Activated T-cell treated with anti-CD3 and anti-CD28 coated beads for 1 hour (primary cell): Measurements from ENCODE around the gene SLC24A3.
"Not testable (repeated sequence)": the region's sequence is repeated elsewhere in the genome, so short reads cannot be mapped to it uniquely, and the experiment has no call there.

ENCODE experiments used
- DNase-seq: peaks from one replicate; pipeline ENCODE4 v3.0.0-alpha.2; 2020; ENCODE audit warnings: low read depth

Gene SLC24A3

GRCh38 chr20:19631410-19631809 lies 419.0 kb downstream of the SLC24A3 start:
- DNase-seq: no peak

- DNase-seq: no peak
These were observed 421.5 kb downstream of the SLC24A3 start for GRCh38 chr20:19633985-19634384.

- not testable (repeated sequence) for DNase-seq
These were observed 427.1 kb downstream of the SLC24A3 start for GRCh38 chr20:19639471-19640045.

GRCh38 chr20:19642860-19643259 lies 430.4 kb downstream of the SLC24A3 start:
- no peak for DNase-seq

- DNase-seq: no peak
These were observed 431.6 kb downstream of the SLC24A3 start for GRCh38 chr20:19644085-19644484.

- no peak for DNase-seq
These were observed 434.5 kb downstream of the SLC24A3 start for GRCh38 chr20:19646963-19647362.

- DNase-seq: no peak
These were observed 435.6 kb downstream of the SLC24A3 start for GRCh38 chr20:19648024-19648423.

GRCh38 chr20:19649041-19649440 lies 436.6 kb downstream of the SLC24A3 start:
- DNase-seq: no peak

GRCh38 chr20:19652591-19653026 lies 440.2 kb downstream of the SLC24A3 start:
- DNase-seq: no peak

- no peak for DNase-seq
These were observed 440.9 kb downstream of the SLC24A3 start for GRCh38 chr20:19653327-19653726.

GRCh38 chr20:19654921-19655320 lies 442.5 kb downstream of the SLC24A3 start:
- DNase-seq: no peak

- DNase-seq: no peak
These were observed 445.7 kb downstream of the SLC24A3 start for GRCh38 chr20:19658137-19658536.

GRCh38 chr20:19659448-19659847 lies 447.0 kb downstream of the SLC24A3 start:
- DNase-seq: no peak

GRCh38 chr20:19660808-19661378 lies 448.5 kb downstream of the SLC24A3 start:
- DNase-seq: no peak

GRCh38 chr20:19661717-19662636 lies 449.5 kb downstream of the SLC24A3 start:
- DNase-seq: no peak

- DNase-seq: no peak
These were observed 450.2 kb downstream of the SLC24A3 start for GRCh38 chr20:19662637-19662995.

GRCh38 chr20:19668418-19668817 lies 456.0 kb downstream of the SLC24A3 start:
- no peak for DNase-seq

- no peak for DNase-seq
These were observed 458.4 kb downstream of the SLC24A3 start for GRCh38 chr20:19670829-19671228.

GRCh38 chr20:19671374-19671773 lies 458.9 kb downstream of the SLC24A3 start:
- no peak for DNase-seq

- DNase-seq: no peak
These were observed 460.1 kb downstream of the SLC24A3 start for GRCh38 chr20:19672498-19672897.

GRCh38 chr20:19673575-19673974 lies 461.1 kb downstream of the SLC24A3 start:
- no peak for DNase-seq

GRCh38 chr20:19676202-19676601 lies 463.8 kb downstream of the SLC24A3 start:
- no peak for DNase-seq

- no peak for DNase-seq
These were observed 464.9 kb downstream of the SLC24A3 start for GRCh38 chr20:19677336-19677735.
